Nephron progenitor cell (in vitro differentiated cells): Measurements from ENCODE around the gene SLC6A19.

Experiments used
- DNase-seq: peaks from one replicate; pipeline ENCODE4 v3.0.0; 2021
- H3K27ac Mint-ChIP-seq: 2 replicates; pipeline ENCODE4 v1.8.0; 2021; ENCODE audit warnings: mild to moderate bottlenecking, moderate library complexity, mixed read lengths
- H3K27me3 Mint-ChIP-seq: 2 replicates; pipeline ENCODE4 v1.8.0; 2021; ENCODE audit warnings: mild to moderate bottlenecking, low read depth, mixed read lengths; ENCODE audit not compliant: poor library complexity
- H3K36me3 Mint-ChIP-seq: 2 replicates; pipeline ENCODE4 v1.8.0; 2021; ENCODE audit warnings: low read depth, mixed read lengths
- H3K4me1 Mint-ChIP-seq: 2 replicates; pipeline ENCODE4 v1.8.0; 2021; ENCODE audit warnings: mixed read lengths
- H3K4me3 Mint-ChIP-seq: 2 replicates; pipeline ENCODE4 v1.8.0; 2021; ENCODE audit warnings: mild to moderate bottlenecking, moderate library complexity, mixed read lengths
- H3K9me3 Mint-ChIP-seq: 2 replicates; pipeline ENCODE4 v1.8.0; 2021; ENCODE audit warnings: mild to moderate bottlenecking, moderate library complexity, mixed read lengths
- CTCF ChIP-seq: fragments of 200-600 bp; sonication (generic); IDR thresholded peaks from 2 replicates; pipeline ENCODE4 v1.5.0; 2021; ENCODE audit warnings: antibody characterized with exemption

SLC6A19 gene

GRCh38 chr5:1216918-1217295 lies 15.5 kb downstream of the SLC6A19 start:
- Mint-ChIP-seq H3K27ac (no peak overlapping the region), H3K27me3 (peaks cover 17% of the 10 kb centered on the region), H3K4me3 (no peak overlapping the region), H3K4me1 (peaks cover 10% of the 10 kb centered on the region), H3K9me3 (peaks cover 7% of the 10 kb centered on the region), H3K36me3 (no peaks in the 10 kb centered on the region)
- no peak for DNase-seq
- TF ChIP-seq CTCF: no peak

- H3K9me3 Mint-ChIP-seq: peaks cover 7% of the 10 kb centered on the region
- H3K27ac Mint-ChIP-seq: no peak overlapping the region
- peaks cover 10% of the 10 kb centered on the region for H3K4me1 Mint-ChIP-seq
- peaks cover 17% of the 10 kb centered on the region for H3K27me3 Mint-ChIP-seq
- TF ChIP-seq CTCF: no peak
- H3K36me3 Mint-ChIP-seq: no peaks in the 10 kb centered on the region
- peak; percentile 38 for DNase-seq
- no peak overlapping the region for H3K4me3 Mint-ChIP-seq
Observed at GRCh38 chr5:1217596-1218206, 16.3 kb downstream of the SLC6A19 start.

- Mint-ChIP-seq H3K36me3 (no peaks in the 10 kb centered on the region), H3K4me1 (peaks cover 10% of the 10 kb centered on the region), H3K27ac (no peak overlapping the region), H3K27me3 (peaks cover 18% of the 10 kb centered on the region), H3K9me3 (peaks cover 7% of the 10 kb centered on the region), H3K4me3 (no peak overlapping the region)
- no peak for DNase-seq
- no peak for TF ChIP-seq CTCF
Observed at GRCh38 chr5:1218351-1219080, 17.1 kb downstream of the SLC6A19 start.

GRCh38 chr5:1219098-1219767 lies 17.8 kb downstream of the SLC6A19 start:
- no peaks in the 10 kb centered on the region for H3K36me3 Mint-ChIP-seq
- H3K4me3 Mint-ChIP-seq: no peak overlapping the region
- TF ChIP-seq CTCF: no peak
- no peak for DNase-seq
- H3K4me1 Mint-ChIP-seq: peaks cover 10% of the 10 kb centered on the region
- H3K27me3 Mint-ChIP-seq: peaks cover 20% of the 10 kb centered on the region
- peaks cover 7% of the 10 kb centered on the region for H3K9me3 Mint-ChIP-seq
- H3K27ac Mint-ChIP-seq: no peak overlapping the region

GRCh38 chr5:1219768-1220100 lies 18.3 kb downstream of the SLC6A19 start:
- H3K27me3 Mint-ChIP-seq: peaks cover 20% of the 10 kb centered on the region

More at GRCh38 chr5:1219768-1220100, 18.3 kb downstream of the SLC6A19 start:
- Mint-ChIP-seq H3K36me3 (no peaks in the 10 kb centered on the region), H3K4me3 (no peak overlapping the region), H3K4me1 (peaks cover 10% of the 10 kb centered on the region), H3K9me3 (peaks cover 7% of the 10 kb centered on the region), H3K27ac (no peak overlapping the region)
- no peak for DNase-seq
- TF ChIP-seq CTCF: no peak
